Ishikawa (cell line): ENCODE data around the gene ANKRD65.
A peak's percentile ranks its signal among the peaks of the same experiment; 100 is the strongest.

Source experiments
- CEBPB ChIP-seq: IDR thresholded peaks from 2 replicates; pipeline ENCODE4 v1.6.1; 2012
- CREB1 ChIP-seq: IDR thresholded peaks from 2 replicates; pipeline ENCODE4 v1.6.1; 2012; ENCODE audit warnings: low read depth
- EGR1 ChIP-seq: IDR thresholded peaks from 2 replicates; pipeline ENCODE4 v1.6.1; 2012
- EP300 ChIP-seq: IDR thresholded peaks from 2 replicates; pipeline ENCODE4 v1.6.1; 2012; ENCODE audit warnings: borderline replicate concordance
- FOXM1 ChIP-seq: IDR thresholded peaks from 2 replicates; pipeline ENCODE4 v1.6.1; 2012; ENCODE audit warnings: low read depth, borderline replicate concordance
- NFIC ChIP-seq: IDR thresholded peaks from 2 replicates; pipeline ENCODE4 v1.6.1; 2012
- RAD21 ChIP-seq: IDR thresholded peaks from 2 replicates; pipeline ENCODE4 v1.6.1; 2012; ENCODE audit warnings: low read depth
- TAF1 ChIP-seq: IDR thresholded peaks from 2 replicates; pipeline ENCODE4 v1.6.1; 2012; ENCODE audit warnings: low read depth, mild to moderate bottlenecking
- TCF12 ChIP-seq: IDR thresholded peaks from 2 replicates; pipeline ENCODE4 v1.6.1; 2012; ENCODE audit warnings: low read depth
- TEAD4 ChIP-seq: IDR thresholded peaks from 2 replicates; pipeline ENCODE4 v1.6.1; 2012
- USF1 ChIP-seq: IDR thresholded peaks from 2 replicates; pipeline ENCODE4 v1.6.1; 2012
- YY1 ChIP-seq: IDR thresholded peaks from 2 replicates; pipeline ENCODE4 v1.6.1; 2012; ENCODE audit warnings: low read depth
- ZBTB7A ChIP-seq: IDR thresholded peaks from 2 replicates; pipeline ENCODE4 v1.6.1; 2012; ENCODE audit warnings: low read depth
- TF ChIP-seq, protein P1 (sequence below): IDR thresholded peaks from 2 replicates; pipeline ENCODE4 v1.6.1; 2012
- TF ChIP-seq, protein P2 (sequence below): IDR thresholded peaks from 2 replicates; pipeline ENCODE4 v1.6.1; 2012; ENCODE audit warnings: low read depth, mild to moderate bottlenecking

Gene ANKRD65

DNA sequence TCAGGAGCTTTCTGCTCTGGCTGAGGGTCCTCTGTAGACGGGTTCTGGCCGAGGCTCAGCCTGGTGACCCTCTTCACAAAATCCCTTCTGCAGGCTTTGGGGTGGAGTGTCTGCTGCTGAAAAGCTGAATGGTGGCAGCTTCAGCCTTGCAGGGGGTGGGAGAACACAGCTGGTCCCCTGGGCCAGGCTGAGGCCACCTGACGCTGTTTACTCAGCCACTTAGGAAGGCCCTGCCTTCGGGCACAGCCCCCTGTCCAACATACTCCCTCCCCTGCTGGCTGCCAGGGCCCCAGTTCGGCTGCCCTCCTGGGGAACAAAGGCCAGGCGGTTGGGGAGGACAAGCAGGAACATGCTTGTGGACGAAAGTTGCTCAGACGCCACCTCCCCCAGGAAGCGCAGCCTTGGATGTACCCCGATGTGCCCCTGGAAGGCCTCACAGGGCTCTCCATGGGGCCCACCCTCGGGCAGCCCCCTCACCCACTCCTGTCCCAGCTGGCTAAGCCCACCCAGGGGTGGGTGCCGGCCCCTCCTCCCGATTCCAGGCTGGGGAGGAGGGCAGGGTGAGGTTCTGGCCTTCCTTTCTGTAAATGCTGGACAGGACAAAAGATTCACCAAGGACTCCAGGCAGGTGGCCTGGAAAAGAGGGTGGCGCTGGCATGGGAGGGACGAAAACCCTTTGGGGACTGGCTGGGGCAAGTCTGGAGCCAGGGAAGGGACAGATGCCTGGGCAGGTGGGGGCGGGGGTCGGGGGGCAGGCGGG is at the start of gene ANKRD65:
TSS of gene ANKRD65 (minus strand) at position 130 of the 760 bp plus-strand sequence. CDS start 271 bp downstream, outside the sequence.
- TF ChIP-seq USF1: no peak
- TF ChIP-seq TEAD4: no peak
- no peak for TF ChIP-seq RAD21
- no peak for TF ChIP-seq CREB1

DNA sequence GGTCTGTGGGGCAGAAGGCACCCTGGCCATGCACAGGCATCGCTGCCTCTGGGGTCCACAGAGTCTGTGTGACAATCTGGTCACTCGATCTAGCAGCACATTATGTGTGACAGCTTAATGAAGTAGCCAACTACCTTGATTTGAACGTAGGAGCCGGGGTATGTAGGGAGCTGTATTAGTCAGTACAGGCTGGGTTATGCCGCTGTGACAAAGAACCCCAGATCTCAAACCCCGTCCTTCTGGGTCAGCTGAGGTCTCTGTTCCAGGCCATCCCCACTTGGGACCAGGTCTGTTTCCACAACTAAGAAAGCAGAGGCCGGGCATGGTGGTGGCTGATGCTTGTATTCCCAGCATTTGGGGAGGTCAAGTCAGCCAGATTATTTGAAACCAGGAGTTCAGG is 42.2 kb upstream of the ANKRD65 start:
- TF ChIP-seq YY1: no peak
- no peak for TF ChIP-seq EGR1
- TF ChIP-seq, protein P1, sequence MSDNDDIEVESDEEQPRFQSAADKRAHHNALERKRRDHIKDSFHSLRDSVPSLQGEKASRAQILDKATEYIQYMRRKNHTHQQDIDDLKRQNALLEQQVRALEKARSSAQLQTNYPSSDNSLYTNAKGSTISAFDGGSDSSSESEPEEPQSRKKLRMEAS: no peak
- no peak for TF ChIP-seq TEAD4
- no peak for TF ChIP-seq CREB1
- no peak for TF ChIP-seq CEBPB
- no peak for TF ChIP-seq USF1
- no peak for TF ChIP-seq EP300
- no peak for TF ChIP-seq NFIC

DNA sequence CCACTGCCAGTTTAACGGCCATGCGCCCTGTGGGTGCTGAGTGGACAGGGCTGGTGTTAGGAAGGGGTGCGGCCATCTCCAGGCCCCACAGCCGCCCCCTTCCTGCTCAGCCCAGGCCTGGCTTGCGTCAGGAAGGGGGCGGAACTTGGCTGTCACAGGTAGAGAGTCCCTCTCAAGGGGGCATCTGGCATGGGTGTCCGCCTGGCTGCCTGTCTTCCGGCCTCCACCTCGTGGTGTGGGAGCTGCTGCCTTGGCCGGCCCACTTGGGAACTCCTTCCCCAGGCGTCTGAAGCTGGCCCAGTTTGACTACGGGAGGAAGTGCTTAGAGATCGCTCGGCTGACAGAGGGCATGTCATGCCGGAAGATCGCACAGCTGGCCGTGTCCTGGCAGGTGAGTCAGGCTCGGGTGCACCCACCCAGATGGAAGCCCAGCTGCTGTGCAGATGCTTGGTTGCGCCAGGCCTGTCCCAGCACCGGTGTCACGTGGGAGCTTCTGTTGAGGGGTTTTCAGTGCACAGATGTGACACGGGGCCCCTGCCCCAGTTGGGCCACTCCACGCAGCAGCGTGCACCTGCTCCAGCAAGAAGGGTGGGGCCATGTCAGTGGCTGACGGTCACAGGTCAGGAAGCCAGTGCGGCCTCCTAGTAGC is 41.4 kb upstream of the ANKRD65 start:
- TF ChIP-seq, protein P1: peak; percentile 13; the same call in 1 of the 2 replicates
- TF ChIP-seq EGR1 (no peak), CREB1 (no peak), USF1 (no peak)

DNA sequence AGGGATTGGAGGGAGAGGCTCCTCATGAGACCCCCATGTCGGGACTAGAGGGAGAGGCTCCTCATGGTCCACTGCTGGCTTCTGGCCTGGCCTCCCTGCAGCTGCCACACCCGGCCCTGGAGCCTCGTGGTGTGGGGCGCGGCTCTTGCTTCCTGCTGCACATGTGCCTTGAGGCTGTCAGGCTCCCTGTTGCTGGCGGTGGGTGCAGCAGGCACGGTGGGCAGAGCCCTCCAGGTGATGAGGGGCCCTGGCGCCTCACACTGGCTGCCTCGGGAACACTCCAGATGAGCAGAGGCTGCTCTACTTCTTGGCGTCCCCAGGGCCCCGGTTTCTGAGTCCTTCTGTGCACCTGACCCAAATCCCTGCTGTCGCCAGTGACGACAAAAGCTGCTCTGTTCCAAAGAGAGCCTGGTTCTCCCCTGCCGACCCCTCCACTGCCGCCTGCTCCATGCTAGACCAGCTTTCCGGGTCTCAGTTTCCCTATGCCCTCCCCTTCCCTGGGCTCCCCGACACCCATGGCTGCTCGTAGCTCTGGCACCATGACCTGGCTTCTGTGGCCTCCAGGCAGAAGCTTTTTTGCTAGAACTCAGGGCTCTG is 40.7 kb upstream of the ANKRD65 start:
- no peak for TF ChIP-seq TCF12
- no peak for TF ChIP-seq FOXM1
- TF ChIP-seq RAD21: no peak
- TF ChIP-seq, protein P2, sequence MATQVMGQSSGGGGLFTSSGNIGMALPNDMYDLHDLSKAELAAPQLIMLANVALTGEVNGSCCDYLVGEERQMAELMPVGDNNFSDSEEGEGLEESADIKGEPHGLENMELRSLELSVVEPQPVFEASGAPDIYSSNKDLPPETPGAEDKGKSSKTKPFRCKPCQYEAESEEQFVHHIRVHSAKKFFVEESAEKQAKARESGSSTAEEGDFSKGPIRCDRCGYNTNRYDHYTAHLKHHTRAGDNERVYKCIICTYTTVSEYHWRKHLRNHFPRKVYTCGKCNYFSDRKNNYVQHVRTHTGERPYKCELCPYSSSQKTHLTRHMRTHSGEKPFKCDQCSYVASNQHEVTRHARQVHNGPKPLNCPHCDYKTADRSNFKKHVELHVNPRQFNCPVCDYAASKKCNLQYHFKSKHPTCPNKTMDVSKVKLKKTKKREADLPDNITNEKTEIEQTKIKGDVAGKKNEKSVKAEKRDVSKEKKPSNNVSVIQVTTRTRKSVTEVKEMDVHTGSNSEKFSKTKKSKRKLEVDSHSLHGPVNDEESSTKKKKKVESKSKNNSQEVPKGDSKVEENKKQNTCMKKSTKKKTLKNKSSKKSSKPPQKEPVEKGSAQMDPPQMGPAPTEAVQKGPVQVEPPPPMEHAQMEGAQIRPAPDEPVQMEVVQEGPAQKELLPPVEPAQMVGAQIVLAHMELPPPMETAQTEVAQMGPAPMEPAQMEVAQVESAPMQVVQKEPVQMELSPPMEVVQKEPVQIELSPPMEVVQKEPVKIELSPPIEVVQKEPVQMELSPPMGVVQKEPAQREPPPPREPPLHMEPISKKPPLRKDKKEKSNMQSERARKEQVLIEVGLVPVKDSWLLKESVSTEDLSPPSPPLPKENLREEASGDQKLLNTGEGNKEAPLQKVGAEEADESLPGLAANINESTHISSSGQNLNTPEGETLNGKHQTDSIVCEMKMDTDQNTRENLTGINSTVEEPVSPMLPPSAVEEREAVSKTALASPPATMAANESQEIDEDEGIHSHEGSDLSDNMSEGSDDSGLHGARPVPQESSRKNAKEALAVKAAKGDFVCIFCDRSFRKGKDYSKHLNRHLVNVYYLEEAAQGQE: no peak
- no peak for TF ChIP-seq USF1
- TF ChIP-seq ZBTB7A: no peak
- no peak for TF ChIP-seq CEBPB
- no peak for TF ChIP-seq EP300
- no peak for TF ChIP-seq EGR1
- no peak for TF ChIP-seq TAF1
- TF ChIP-seq CREB1: no peak
- TF ChIP-seq TEAD4: no peak
- no peak for TF ChIP-seq YY1
- TF ChIP-seq NFIC: no peak
- TF ChIP-seq, protein P1: no peak; the same call in 1 of the 2 replicates

DNA sequence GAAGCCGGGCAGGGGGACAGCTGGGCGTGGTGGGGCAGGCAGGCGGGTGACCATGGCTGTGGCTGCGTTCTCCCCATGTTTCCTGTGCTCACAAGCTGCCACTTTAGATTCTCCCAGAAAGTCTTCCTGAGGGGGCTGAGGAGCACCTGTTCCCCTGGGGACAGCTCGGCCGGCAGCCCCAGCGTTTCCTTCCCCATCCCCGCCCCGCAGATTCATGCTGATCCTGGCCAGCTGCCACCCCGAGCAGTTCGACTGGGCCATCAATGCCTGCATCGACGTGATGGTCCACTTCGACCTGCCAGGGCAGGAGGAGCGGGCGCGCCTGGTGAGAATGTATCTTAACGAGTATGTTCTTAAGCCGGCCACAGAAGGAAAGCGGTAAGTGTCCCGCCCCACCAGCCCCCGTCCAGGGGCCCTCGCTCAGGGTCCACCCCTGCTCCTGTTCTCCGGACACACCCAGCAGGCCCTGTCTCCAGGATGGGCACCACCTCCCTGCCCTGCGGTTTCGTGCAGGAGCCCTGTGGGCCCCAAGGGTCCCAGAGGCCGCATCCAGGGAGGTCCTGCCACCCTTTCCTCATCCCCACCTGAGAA is 39.6 kb upstream of the ANKRD65 start:
- no peak for TF ChIP-seq YY1
- TF ChIP-seq, protein P2: no peak
- TF ChIP-seq USF1: no peak
- TF ChIP-seq EP300: no peak
- no peak for TF ChIP-seq CEBPB
- TF ChIP-seq RAD21: no peak
- TF ChIP-seq, protein P1: no peak
- no peak for TF ChIP-seq NFIC
- TF ChIP-seq TCF12: no peak
- no peak for TF ChIP-seq ZBTB7A
- no peak for TF ChIP-seq EGR1
- TF ChIP-seq FOXM1: no peak
- TF ChIP-seq TAF1: no peak
- TF ChIP-seq CREB1: no peak
- no peak for TF ChIP-seq TEAD4
